DMS 273 treated with DMSO at 0.1 percent for 48 hours (cell line): ENCODE data around the gene POP7.

Experiments used
- DNase-seq: peaks from one replicate; lab custom pipeline; 2025; lab: John Stamatoyannopoulos, UW

Gene POP7

DNA sequence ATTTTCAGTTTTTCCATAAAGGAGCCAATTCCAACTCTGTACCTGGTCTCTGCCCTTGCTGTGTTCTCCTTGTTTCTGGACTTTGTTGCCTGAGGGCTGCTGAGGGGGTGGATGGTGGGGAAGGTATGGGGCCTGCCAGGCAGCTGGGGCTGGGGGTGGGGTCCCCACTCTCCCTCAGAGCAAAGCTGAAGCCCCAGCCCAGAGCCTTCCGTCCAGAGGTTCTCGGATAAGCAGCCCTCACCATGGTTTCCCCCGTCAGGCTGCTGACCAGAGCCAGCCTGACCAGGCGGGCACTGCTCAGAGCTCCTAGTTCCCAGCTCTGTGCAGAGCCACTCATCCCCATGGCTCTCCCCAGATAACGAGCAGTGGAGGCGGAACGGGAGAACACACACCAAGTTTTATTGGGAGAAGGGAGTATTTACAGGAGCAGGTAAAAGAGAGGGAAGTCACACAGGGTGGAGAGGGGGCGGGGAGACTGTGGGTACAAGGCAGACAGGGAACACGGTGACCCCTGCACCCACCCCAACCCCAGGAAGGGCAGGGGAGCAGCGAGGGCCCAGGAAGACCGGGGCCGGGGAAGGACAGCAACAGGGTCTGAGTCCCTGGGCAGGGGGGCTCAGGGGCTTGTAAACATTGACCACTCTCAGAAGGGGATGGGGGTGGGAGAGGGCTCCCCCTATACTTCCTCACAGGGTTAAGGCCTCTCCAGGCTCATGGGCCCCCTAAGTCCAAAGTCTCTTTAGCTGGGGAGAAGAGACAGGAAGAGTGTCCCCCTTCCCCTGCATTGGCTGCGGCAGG lies 26.6 kb upstream of the POP7 start:
- DNase-seq = no peak

DNA sequence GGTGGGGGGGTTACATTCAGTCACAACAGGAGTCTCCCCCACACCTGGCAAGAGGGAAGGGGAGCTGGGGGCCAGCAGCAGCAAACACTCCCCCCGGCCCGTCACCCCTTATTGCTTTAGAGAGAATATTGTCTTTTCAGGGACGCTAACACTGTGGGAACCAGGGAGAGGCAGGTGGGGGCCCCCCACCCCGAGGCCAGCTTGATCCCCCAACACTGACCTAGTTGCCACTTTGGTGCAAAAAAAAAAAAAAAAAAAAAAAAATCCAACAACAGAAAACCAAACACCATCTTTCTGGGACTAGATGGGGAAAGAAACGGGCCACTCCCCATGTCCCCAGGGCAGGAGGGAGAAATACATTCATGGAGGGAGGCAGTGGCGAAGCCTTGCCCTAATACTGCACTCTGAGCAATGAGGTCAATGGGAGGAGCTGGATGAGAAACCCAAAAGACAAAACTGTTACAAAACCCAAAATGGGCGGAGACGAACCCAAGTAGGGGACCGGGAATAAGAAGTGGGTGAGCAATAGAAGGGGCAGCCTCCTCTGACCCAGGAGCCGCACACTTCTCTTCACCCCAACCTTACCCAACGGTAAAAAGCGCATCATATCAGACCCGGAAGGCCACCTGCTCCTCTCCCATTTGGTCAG lies 25.9 kb upstream of the POP7 start:
- DNase-seq = no peak

DNA sequence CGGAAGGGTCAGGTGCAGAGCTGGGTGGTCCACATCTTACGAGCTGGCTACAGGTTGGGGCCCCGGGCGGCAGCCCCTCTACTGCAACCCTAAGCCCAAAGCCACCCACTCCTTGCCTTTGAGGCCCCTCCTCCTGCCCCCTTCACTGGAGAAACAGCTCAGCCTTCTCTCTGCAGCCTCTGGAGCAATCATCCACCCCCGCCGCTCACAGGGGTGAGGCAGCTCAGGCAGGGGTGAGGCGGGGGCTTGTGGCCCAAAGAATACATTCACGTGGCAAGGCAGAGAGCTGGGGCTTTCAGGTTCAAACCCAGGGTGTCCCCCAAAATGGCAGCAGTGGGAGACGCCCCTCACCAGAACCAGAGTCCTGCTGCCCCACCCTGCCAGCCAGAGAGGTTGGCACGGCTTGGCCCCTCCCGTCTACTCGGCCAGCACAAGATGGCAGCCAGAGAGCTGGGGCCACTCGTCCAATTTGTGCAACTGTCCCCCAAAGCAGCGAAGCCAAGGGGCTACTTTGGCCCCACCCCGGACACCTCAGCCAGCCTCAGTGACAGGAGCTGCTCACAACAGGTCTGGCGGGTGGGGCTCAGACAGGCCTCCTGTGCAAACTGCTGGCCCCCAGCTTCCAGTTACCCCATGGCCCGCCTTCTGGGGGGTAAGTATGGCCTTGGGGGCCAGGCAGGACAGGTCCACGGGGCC lies 25.2 kb upstream of the POP7 start:
- DNase-seq = no peak

DNA sequence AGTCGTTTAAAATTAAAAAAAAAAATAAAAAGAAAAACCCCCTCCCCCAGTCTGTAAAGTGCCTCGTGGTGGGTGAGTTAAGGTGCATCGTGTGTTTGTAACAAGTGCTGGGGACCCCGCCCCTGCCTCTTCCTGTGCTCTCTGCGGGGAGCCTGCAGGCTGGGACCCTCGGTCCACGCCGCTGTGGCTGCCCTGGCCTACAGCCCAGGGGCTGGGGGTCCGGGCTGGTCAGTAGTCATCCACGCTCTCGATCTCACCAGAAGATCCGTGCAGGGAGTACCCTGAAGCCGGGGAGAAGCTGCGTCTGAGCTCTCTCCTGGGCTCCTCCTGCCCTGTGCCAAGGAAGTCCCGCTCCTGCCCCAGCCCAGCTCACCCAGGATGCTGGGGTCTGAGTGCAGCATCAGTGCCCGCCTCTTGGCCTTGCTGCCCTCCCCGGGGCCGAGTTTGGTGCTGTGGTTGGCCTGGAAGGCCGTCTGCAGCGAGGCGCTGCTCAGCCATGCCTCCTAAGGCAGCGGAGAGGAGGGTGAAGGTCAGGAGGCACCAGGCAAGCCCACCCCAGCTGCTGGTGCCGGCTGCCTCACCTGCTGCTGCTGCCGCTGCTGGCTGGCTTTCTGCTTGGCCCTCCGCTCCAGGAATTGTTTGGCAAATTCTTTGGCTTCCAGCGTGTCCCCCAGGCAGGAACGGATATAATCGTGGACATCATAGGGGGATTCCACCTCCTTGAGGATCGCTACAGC lies 24.3 kb upstream of the POP7 start:
- no peak for DNase-seq

DNA sequence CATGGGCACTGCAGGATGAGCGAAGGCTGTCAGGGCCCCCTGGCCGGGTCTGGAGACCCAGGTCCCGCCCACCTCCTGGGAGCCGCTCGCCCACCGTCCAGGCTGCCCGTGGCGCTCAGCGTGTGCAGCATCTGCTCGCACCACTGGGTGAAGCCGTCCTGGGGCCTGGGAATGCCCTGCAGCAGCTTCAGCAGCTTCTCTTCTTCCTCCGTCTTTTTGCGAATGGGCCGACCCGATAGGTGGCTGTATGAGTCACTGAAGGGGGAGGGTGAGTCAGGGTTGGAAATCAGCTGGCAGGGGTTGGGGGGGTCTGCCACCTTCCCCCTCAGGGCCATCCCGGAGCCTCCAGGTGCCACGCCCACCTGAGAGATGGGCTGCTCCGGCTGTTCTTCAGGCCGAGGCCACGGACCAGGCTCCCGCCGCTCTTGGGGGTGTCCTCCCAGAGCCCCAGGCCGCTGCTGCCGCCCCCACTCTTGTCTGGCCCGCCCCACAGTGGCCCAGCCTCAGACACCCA lies 23.6 kb upstream of the POP7 start:
- DNase-seq = no peak

DNA sequence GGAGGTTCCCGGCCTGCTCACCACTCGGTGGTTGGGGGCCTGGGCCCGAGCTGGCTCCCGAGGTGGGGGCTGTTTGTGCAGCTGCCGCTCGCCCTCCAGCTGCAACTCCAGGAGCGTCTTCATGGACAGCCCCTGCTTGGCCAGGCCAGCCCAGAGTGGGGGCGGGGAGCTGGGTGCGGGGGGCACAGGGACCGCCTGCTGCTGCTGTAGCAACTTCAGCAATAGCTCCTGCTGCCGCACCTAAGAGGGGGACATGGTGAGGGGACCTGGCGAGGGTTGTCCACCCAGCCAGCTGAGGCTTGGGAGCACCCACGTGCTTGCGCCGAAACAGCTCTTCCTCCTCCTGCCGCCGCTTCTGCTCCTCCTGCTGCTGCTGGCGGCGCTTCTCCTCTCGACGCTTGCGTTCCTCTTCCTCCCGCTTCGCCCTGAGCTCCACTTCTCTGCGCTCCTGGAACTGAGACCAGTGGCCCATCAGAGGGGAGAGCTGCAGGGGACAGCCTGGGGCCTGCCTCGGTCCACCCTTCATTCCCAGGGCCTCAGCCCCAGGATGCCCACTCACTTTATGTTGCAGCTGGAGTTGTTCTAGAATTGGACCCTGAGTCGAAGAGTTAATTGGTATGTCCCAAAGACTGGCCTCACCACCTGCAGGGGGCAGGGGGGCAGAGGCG lies 22.8 kb upstream of the POP7 start:
- DNase-seq = no peak

DNA sequence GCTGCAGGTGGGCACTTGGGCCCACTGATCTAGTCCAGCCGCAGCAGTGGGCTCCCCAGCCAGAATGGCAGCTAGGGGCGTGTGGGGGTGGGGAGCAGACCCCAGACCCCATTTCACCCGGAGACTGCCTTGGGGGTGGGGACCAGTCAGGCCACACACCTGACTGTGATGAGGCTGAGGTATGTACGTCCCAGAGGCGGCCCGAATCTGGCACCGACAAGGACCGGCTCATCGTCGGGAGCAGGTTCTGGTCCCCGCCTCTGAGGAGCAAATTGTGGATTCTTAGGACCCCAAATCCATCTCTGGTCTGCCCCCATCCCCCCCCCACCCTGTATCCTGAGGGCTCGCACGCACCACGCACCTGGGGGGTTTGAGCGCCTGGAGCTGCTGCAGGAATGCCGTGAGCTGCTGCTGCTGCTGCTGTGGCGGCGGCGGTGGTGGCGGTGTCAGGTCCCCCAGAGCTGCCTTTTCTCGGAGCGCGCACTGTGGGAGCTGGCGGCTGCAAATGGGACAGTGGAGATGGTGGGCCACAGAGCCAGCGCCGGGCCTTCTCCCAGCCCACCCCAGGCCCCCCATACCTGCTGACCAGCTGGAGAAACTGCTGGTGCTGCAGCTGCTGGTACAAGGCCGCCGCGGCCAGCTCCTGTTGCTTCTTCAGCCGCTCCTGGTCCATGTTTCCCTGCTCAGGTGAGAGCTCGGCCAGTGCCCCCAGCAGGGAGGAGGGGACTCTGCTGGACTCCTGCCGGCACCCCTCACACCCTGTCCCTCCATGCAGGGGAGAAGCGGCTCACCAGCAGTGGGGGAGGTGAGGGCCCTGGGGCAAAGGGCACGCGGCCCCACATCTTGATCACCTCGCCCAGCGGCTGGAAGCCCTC lies 22.0 kb upstream of the POP7 start:
- no peak for DNase-seq

DNA sequence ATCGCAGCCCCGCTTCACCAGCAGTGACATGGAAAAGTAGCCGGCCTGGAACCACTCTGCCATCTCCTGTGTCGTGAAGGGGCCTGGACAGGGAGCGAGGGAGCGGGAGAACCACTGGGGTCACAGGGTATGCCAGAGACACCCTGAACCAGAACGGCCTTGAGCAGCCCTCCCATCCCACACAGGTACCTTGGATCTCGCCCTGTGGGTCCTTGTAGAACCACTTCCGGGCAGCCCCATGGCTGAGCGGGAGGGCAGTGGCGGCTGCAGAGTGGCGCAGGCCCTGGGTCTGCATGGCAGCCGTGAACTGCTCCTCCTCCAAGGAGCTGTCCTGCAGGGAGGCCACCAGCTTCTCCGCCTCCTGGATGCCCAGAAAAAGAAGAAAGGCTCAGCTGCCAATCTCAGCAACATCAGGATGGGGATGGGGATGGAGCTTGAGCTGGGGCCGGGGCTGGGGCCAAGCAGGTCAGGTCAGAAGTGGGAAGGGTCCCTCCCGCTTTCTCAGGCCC lies 21.3 kb upstream of the POP7 start:
- no peak for DNase-seq

DNA sequence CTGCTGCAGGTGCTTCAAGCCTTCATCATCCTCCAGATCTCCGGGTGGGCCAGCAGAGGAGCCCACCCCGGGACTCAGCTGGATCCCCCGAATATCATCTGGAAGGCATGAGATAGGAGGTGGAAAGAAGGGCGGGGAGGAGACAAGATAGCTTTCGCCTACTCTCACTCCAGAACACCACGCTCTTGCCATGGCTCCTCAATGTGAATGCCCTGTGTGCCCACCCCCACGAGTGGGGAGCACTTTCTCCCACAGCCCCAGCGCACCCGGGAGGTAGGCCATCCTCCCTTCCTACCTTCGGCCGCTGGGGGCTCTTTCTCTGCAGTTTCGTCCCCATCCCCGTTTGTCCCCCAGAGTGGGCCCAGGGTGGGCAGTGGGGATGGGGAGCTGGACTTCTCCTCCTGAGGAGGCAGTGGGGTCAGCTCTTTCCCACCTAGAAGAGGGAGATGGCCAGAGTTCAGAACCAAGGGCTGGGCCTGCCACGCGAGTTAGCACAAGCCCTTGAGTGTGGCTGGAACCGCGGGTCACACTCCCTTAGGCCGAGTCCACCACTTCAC lies 20.8 kb upstream of the POP7 start:
- no peak for DNase-seq

DNA sequence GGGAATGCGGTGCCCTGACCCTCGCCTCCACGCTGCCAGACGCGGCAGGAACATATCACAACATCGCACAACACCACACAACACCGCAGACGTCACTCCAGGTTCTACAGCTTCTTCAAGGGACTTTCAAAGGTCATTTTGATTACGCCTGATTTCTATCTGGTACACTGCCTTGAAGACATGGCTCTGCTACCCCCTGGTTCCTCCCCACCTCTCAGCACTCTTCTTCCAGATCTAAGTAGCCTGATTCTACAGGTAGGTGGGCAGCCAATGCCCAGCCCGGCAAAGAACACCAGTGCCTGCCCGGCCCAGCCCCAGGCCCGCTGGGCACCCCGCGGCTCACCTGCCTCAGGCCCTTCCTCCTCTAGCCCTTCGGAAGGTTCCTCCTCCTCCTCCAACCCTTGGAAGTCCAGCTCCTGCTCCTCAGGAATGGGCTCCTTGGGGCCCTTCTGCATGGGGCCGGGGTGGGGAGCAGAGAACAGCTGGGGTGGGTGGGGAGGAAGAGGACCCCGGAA lies 20.2 kb upstream of the POP7 start:
- no peak for DNase-seq

DNA sequence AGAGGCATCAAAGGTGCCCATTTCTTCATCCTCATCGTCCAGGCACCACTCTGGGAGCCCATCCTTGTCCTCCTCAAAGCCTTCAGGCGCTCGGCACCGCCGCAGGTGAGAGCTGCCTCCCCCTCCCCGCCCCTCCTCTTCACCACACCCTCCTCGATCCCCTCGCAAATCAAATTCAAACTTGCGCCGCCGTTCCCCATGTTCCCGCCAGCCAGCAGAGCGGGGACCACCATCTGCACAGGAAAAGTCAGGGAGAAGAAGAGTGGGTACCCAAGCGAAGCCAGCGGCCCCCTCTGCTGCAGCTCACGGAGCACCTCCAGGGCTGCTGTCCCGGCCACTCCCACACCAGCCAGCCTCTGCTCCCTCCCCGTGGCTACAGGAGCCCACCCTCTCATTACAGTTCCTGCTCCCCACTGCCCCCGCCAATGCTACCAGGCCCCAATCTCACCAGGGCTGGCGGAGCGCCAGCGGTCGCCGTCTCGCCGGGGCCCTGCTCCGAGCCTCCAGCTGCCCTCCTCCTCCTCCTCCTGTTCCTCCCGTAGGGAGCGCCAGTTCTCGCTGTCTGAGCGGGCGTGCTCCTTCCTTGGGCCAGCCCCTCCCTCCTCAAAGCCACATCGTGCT lies 19.6 kb upstream of the POP7 start:
- DNase-seq = no peak

DNA sequence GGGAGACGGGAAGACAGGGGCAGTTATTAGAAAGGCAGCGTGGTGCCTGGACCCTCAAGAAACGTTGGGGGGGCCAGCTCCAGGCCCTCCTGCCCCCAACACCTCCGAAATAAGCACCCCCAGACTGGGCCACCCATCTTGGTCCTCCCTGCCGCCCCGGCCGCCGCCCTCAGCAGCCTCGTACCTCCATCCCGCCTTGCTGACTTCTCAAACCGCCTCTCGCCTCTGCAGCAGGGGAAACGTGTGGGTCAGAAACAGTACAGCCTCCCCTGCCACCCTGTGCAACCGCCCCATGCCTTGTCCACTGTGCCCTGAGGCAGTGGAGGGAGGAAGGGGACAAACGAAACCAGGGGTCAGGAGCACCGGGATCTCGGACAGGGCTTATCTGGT lies 19.1 kb upstream of the POP7 start:
- no peak for DNase-seq

DNA sequence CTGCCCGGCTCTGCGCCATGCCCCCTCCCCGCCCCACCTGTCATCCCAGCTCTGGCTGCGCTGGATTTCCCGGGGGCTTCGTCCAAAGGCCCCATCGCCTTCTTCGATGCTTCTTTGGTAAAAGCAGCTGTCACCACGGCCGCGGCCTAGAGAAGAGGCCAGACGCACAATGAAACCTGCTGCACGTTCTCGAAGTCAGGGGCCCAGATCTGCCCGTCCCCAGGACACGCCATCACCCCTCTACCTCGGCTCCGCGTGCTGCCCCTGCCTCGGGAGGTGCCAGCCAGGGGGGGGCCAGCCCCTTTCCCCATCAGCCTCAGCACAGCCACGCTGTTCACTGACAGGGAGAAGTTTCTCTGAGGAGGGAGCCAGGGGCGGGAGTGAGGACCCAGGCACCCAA lies 18.7 kb upstream of the POP7 start:
- DNase-seq = no peak

DNA sequence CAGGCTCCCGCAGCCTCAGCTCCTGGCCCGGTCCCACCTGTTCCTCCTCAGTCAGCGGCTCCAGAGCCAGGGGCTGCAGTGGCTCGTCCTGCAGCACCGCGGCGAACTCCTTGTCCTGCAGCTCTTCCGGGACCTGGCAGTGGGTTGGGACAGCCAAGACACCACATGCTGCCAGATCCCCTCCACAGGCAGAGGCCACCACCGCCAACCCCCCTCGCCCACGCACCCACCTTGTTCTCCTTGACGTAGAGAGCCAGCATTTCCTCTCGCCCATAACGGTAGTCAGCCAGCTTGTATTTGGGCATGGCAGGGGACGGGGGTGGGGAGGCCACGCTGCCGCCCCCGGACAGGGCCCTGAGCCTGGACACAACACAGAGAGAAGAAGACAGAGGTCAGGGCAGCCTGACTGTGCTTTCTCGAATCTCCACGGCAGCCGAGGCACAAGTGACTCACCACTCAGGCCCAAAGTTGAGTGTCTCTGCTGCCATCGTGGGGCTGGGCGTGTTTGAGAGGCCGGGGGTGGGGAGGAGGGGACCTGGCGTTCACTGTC lies 18.1 kb upstream of the POP7 start:
- DNase-seq = no peak

DNA sequence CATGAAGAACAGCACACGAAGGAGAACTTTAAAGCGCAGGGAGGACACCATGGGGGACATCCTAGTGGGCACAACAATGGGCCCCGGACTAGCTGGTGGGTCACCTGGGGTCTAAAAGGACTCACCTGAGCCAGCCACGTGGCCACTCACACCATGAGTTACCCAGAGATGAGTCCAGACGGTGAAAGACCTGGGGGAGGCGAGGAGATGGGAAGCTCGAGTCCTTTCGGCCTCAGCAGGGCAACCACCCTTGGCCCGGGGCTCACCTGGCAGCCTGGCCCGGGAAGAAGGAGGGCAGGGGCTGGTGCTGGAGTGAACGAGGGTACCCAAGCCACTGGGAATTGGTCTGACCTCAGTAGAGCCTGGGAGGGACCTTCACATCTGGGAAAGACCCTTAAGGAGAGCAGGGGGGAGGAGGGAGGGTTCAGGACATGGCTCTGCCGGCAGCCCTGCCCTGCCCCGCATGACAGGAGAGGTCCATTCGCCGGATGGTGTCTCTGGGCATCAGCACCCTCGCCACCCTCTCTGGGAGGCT lies 17.5 kb upstream of the POP7 start:
- DNase-seq = no peak

DNA sequence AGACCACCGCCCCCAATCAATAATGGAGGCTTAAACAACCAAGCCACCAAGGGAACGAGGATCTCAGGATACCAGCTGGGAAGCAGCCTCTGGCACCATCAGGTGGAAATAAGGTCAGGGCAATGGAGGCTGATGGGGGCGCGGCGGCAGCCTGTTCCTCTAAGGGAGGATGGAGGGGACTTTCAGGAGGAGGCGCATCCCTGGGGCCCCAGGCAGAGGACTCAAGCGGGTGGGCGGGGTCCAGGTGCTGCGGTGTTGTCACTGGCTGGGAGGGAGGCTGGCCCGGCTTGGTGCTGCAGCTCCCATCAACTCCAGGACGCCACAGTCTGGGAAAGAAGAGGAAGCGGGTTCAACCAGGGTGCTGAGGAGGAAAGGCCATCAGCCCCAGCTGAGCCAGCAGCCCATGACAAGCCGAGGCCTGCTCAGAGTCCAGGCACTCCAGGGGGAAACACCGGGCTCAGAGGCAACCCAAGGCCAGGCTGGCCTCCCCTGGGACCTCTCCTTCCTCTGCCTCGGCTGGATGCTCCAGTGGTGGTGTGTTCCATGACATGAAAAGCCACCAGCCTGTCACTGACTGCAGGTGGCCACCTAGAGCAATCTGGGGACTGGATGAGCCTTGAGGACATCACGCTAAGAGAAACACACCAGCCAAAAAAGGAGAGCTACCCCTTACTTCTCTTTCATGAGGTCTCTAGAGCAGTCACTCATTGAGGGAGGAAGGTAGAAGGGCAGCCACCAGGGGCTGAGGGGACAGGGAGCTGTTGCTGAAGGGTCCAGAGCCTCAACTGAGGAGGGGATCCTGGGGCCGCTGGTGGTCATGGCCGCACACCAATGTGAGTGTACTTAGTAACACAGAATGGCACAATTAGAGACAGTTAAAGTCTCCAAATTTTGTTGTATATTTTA lies 16.4 kb upstream of the POP7 start:
- DNase-seq = no peak

DNA sequence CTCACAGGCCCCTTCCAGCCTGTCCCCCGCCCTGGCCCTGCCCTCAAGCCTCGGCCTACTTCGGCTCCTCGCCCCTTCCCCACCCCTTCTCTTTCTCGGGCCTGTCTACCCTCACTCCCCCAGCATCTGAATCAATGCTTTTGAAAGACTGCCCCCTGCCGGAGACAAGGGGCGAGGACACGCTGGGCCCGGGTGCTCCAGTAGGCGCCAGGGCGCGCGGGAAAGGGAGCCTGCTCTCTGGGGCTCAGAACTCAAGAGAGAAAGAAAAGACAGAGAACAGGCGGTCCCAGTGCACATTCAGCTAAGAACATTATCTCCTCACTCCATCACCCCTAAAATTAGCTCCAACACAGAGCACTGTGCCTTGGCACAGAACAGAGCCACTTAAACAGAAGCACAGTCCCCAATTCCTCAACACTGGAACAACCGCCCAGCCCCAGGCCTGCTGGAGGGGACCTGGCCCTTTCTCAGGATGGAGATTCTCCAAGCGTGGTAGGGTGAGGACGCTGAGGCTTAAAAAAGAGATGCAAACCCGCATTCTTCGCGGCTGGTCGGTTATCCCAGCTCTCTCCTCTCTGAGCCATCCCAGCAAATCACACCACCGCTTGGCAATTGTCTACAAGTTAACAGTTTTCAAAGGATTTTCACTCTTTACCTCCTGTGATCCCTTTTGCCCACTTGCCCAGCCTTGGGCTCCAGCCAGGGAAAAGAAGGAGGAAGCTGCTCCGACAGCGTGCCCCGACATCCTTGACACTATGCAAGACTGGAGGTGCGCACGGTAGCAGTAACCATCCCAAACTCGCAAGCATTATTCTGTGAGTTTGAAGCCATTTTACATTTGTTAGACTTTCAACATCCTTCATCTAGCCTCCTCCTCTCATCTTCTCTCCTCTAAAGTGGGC lies 14.0 kb upstream of the POP7 start:
- peak; percentile 51 for DNase-seq
